PFSK-1 (cell line): ENCODE data around the gene TNFRSF4.

ENCODE experiments used
- FOXP2 ChIP-seq: optimal IDR thresholded peaks from 2 replicates; pipeline ENCODE3; 2011; ENCODE audit warnings: borderline replicate concordance, control low read depth, inconsistent platforms; ENCODE audit not compliant: insufficient read depth; ENCODE audit errors: extremely low read length, extremely low read depth
- POLR2AphosphoS5 ChIP-seq: IDR thresholded peaks from 2 replicates; pipeline ENCODE4 v1.6.1; 2012; ENCODE audit warnings: low read depth, mild to moderate bottlenecking, control low read depth, low read length, moderate library complexity

GRCh38 chr1:1235016-1235744 is 21.2 kb upstream of the TNFRSF4 start:
- TF ChIP-seq FOXP2 (no peak), POLR2AphosphoS5 (no peak)
